Breast epithelium (tissue), 4 donors: ENCODE data around the gene RAP1B. TPM values are rescaled to one million over a fixed set of nuclear protein-coding genes. Genes with fewer than 3 reads are reported as not detected.
"Not testable (repeated sequence)": the region's sequence is repeated elsewhere in the genome, so short reads cannot be mapped to it uniquely, and the experiment has no call there.

Source experiments
- DNase-seq, 2 donors: peaks; one replicate each; pipeline ENCODE4 v3.0.0-alpha.2; 2019; ENCODE audit warnings: low spot score in 2 of 2
- H3K27ac ChIP-seq, 2 donors: fragments of 200-600 bp; sonication (generic) in 1 of 2; one replicate each; pipeline ENCODE4 v1.5.1; 2016 to 2019; ENCODE audit warnings: mild to moderate bottlenecking in 1 of 2
- H3K27me3 ChIP-seq, 2 donors: fragments of 200-600 bp; sonication (generic) in 1 of 2; one replicate each; pipeline versions ENCODE4 v1.5.1 to v1.6.0; 2017 to 2019; ENCODE audit warnings: control low read depth in 1 of 2, mild to moderate bottlenecking in 1 of 2
- H3K36me3 ChIP-seq: fragments of 200-600 bp; one replicate; pipeline ENCODE4 v1.5.1; 2019
- H3K4me1 ChIP-seq, 2 donors: fragments of 200-600 bp; sonication (generic); one replicate each; pipeline ENCODE4 v1.5.1; 2016 to 2019; ENCODE audit warnings: control low read depth in 1 of 2
- H3K4me3 ChIP-seq, 3 donors: fragments of 200-600 bp; sonication (generic); 1 replicate in 2 of 3; 2 replicates in 1 of 3; pipeline ENCODE4 v1.5.1; 2016 to 2019; ENCODE audit warnings: mild to moderate bottlenecking in 3 of 3, moderate library complexity in 2 of 3
- H3K9me3 ChIP-seq, 2 donors: fragments of 200-600 bp; sonication (generic) in 1 of 2; one replicate each; pipeline ENCODE4 v1.5.1; 2016 to 2019; ENCODE audit warnings: control low read depth in 1 of 2
- POLR2A ChIP-seq: fragments of 450-650 bp; IDR thresholded peaks from one replicate; pipeline ENCODE4 v1.6.1; 2016; ENCODE audit warnings: antibody characterized with exemption, mild to moderate bottlenecking, moderate library complexity
- POLR2AphosphoS5 ChIP-seq, 3 donors: sonication (generic); formaldehyde crosslinking; IDR thresholded peaks; one replicate each; pipeline ENCODE4 v1.6.1; 2017; ENCODE audit warnings: antibody characterized with exemption in 3 of 3
- intact Hi-C: fragments of 100-400 bp; cut with DNase I; formaldehyde crosslinking; loops from one replicate; pipeline ENCODE4 v1.15.1; 2023; ENCODE audit warnings: low total_unique reads
- total RNA-seq, 3 donors: library from RNA; depleted of rRNA; stranded (reverse); fragments of >200 nt; gene quantifications; one replicate each; pipeline ENCODE4 v1.1.0, GENCODE V29; 2016
- TF ChIP-seq, protein P1 (sequence below), 3 donors: fragments of 450-650 bp; IDR thresholded peaks; one replicate each; pipeline ENCODE4 v1.5.1; 2016 to 2017; ENCODE audit warnings: antibody characterized with exemption in 3 of 3, mild to moderate bottlenecking in 3 of 3, moderate library complexity in 3 of 3

The RAP1B gene
- total RNA-seq, 3 donors from 2014 or later, result 176 to 198 (median 186) TPM

DNA sequence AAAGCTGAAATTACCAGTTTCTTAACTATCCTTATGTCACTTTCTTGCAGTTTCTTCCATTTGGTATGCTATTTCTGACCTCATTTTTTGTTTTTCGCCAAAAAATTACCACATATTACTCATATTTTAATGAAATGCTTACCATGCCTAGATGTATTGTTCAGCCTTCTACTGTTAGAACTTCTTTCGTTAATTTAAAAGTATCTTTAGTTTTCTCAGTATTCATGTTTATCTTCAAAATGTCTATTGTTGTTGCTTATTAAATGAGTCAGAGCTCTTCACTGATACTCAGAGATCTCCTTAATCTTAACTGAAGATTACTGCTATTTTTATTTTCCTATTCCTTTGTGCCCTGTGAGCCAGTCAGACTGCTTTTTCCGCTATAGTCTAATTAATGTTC, 20.5 kb downstream of the RAP1B start:
- H3K4me3 ChIP-seq, result no peak overlapping the region
- TF ChIP-seq POLR2AphosphoS5 (IDR thresholded peaks at IDR 0.05), result no peak
- TF ChIP-seq, protein P1, sequence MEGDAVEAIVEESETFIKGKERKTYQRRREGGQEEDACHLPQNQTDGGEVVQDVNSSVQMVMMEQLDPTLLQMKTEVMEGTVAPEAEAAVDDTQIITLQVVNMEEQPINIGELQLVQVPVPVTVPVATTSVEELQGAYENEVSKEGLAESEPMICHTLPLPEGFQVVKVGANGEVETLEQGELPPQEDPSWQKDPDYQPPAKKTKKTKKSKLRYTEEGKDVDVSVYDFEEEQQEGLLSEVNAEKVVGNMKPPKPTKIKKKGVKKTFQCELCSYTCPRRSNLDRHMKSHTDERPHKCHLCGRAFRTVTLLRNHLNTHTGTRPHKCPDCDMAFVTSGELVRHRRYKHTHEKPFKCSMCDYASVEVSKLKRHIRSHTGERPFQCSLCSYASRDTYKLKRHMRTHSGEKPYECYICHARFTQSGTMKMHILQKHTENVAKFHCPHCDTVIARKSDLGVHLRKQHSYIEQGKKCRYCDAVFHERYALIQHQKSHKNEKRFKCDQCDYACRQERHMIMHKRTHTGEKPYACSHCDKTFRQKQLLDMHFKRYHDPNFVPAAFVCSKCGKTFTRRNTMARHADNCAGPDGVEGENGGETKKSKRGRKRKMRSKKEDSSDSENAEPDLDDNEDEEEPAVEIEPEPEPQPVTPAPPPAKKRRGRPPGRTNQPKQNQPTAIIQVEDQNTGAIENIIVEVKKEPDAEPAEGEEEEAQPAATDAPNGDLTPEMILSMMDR (IDR thresholded peaks at IDR 0.05), result no peak
- no peak for TF ChIP-seq POLR2A
- no peak overlapping the region for H3K27ac ChIP-seq
- no peak for DNase-seq
- no peaks in the 10 kb centered on the region for H3K27me3 ChIP-seq
- no peaks in the 10 kb centered on the region for H3K36me3 ChIP-seq
- intact Hi-C loops, result no loop called here
- H3K9me3 ChIP-seq, result peaks cover 0 to 7% of the 10 kb centered on the region in 2 donors
- peaks cover 0 to 15% of the 10 kb centered on the region in 2 donors for H3K4me1 ChIP-seq

DNA sequence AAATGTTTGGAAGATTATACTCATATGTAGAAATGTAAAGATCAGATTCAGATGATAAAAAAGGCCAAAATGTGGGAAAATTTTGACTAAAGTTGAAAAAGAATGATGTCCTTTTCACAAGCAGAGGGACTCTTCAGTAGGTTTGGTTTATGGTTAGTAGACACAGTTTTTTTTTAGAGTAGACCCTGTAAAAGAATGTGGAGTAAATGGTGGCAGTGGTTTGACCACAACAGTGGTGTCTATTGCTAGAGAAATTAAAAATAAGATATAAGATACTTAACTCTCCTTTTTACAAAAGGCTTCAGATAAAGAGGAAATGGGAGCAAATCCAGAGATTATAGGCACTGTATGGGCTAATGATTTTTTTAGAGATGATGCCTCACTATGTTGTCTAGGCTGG, 21.8 kb downstream of the RAP1B start:
- H3K27ac ChIP-seq, result no peak overlapping the region
- peaks cover 0 to 7% of the 10 kb centered on the region in 2 donors for H3K9me3 ChIP-seq
- intact Hi-C loops, result loop anchor here (2.0 kb wide), 1 partner anchor 34 kb away; no protein-coding TSS in a partner anchor
- peaks cover 0 to 15% of the 10 kb centered on the region in 2 donors for H3K4me1 ChIP-seq
- no peaks in the 10 kb centered on the region for H3K36me3 ChIP-seq
- TF ChIP-seq POLR2AphosphoS5 (IDR thresholded peaks at IDR 0.05) (no peak), POLR2A (no peak)
- TF ChIP-seq, protein P1 (IDR thresholded peaks at IDR 0.05), result no peak
- no peak overlapping the region for H3K4me3 ChIP-seq
- no peaks in the 10 kb centered on the region for H3K27me3 ChIP-seq
- no peak for DNase-seq

DNA sequence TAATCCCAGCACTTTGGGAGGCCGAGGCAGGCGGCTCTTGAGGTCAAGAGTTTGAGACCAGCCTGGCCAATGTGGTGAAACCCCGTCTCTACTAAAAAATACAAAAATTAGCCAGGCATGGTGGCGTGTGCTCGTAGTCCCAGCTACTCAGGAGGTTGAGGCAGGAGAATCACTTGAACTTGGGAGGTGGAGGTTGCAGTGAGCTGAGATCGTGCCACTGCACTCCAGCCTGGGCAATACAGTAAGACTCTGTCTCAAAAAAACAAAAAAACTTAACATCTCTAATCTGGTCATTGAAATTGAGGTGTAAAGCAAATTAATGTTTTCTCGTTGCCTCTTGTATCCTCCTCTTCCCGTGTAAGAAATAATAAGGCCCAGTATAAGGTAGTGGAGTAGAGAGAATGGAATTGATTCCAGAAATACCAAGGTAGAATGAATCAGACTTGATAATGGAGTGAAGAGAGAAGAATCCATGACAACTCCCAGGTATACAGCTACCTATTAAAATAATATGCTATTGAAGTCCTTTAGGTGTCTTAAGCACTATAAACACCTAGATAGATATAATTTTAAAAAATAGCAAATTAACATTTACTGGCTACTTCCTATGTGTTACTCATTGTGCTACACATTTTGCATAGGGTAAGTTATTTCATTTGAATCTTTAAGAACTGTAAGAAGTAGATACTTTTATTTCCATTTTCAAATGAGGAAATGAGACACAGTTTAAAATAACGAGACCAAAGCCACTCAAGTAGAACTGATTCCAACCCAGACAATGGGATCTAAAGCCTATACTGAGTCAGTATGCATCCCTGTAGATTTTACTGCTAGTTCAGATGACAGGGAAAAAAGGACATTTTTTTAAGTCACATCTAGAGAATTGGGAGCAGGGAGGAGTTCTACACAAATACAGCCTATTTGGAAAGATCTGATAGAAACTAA, 23.2 kb downstream of the RAP1B start:
- intact Hi-C loops, result loop anchor here (2.0 kb wide), 1 partner anchor 33 kb away; no protein-coding TSS in a partner anchor
- peaks cover 0 to 15% of the 10 kb centered on the region in 2 donors for H3K4me1 ChIP-seq
- no peaks in the 10 kb centered on the region for H3K9me3 ChIP-seq
- TF ChIP-seq POLR2A (no peak), POLR2AphosphoS5 (IDR thresholded peaks at IDR 0.05) (no peak)
- TF ChIP-seq, protein P1 (IDR thresholded peaks at IDR 0.05), result no peak
- no peak overlapping the region for H3K27ac ChIP-seq
- DNase-seq, result no peak
- H3K4me3 ChIP-seq, result no peak overlapping the region
- no peaks in the 10 kb centered on the region for H3K27me3 ChIP-seq
- H3K36me3 ChIP-seq, result no peaks in the 10 kb centered on the region

DNA sequence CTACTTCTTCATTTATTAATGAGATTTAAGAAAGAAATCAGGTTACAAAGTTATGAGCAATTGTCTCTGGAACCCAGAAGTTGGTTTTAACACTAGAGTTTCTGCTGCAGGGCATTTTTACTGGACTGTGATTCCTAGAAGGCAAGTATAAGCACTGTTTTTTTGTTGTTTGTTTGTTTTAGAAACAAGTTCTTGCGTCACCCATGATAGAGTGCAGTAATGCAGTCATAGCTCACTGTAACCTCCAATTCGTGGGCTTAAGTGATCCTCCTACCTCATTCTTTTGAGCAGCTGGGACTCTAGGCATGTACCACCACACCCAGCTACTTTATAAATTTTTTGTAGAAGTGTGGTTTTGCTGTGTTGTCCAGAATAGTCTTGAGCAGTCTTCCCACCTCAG, 25.6 kb downstream of the RAP1B start:
- intact Hi-C loops, result no loop called here
- H3K36me3 ChIP-seq, result no peaks in the 10 kb centered on the region
- peaks cover 0 to 7% of the 10 kb centered on the region in 2 donors for H3K4me1 ChIP-seq
- H3K9me3 ChIP-seq, result no peaks in the 10 kb centered on the region
- TF ChIP-seq, protein P1 (IDR thresholded peaks at IDR 0.05), result no peak
- no peak for TF ChIP-seq POLR2AphosphoS5 (IDR thresholded peaks at IDR 0.05)
- no peak for TF ChIP-seq POLR2A
- H3K27me3 ChIP-seq, result no peaks in the 10 kb centered on the region
- H3K4me3 ChIP-seq, result no peak overlapping the region
- no peak for DNase-seq
- no peak overlapping the region for H3K27ac ChIP-seq

DNA sequence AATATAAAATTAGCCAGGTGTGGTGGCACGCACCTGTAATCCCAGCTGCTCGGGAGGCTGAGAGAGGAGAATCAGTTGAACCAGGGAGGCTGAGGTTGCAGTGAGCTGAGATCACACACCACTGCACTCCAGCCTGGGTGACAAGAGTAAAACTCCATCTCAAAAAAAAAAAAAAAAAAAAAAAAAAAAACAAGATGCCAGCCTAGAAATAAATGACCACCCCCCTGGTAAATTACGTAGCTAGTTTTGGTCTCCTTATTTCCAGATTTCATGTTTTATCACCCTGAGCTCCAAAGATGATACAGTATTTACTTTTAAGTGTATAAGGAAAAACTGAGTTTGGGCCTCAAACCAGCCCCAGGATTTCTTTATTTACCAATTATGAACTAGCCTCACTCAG, 26.7 kb downstream of the RAP1B start:
- H3K27ac ChIP-seq, H3K9me3 ChIP-seq, H3K4me3 ChIP-seq, DNase-seq, H3K36me3 ChIP-seq, H3K4me1 ChIP-seq, H3K27me3 ChIP-seq, intact Hi-C loops: not testable (repeated sequence)
